Measurements from ENCODE around the gene CABLES1.

The CABLES1 gene

DNA sequence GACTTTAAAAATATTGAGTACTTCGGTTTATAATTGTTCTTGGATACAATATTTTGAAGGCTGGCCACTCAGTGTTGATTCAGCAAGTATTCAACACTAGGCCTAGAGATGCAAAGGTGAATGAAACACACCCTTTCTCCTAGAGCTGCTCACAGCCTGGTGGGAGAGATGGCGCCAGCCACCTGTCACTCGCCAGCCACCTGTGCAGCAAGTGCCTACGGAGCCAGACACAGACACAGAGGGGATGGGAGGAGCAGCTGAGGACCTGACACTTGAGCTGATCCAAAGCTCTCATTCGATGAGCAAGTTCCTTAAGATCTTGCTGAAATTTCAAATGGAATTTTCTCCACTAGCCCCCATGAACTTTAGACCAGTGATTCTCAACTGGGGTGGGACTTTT is 166.7 kb downstream of the CABLES1 start:
- DNase-seq (ENCODE audit: low spot score): no peak

DNA sequence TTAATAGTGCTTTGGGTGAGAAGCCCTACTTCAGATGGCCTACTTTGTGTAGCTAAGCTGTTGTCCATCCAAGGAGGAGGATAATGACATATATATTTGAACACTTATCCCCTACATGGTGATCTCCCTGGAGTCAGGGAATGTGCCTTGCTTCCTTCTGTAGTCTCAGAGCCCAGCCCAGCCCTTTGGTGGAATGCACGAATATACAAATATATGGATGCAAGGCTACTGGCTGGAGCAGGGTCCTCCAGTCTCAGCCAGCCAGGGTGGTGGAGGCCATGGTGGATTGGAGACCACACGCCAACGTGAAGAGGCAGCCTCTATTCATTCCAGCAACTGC is 167.2 kb downstream of the CABLES1 start:
- no peak for DNase-seq (ENCODE audit: low spot score)

DNA sequence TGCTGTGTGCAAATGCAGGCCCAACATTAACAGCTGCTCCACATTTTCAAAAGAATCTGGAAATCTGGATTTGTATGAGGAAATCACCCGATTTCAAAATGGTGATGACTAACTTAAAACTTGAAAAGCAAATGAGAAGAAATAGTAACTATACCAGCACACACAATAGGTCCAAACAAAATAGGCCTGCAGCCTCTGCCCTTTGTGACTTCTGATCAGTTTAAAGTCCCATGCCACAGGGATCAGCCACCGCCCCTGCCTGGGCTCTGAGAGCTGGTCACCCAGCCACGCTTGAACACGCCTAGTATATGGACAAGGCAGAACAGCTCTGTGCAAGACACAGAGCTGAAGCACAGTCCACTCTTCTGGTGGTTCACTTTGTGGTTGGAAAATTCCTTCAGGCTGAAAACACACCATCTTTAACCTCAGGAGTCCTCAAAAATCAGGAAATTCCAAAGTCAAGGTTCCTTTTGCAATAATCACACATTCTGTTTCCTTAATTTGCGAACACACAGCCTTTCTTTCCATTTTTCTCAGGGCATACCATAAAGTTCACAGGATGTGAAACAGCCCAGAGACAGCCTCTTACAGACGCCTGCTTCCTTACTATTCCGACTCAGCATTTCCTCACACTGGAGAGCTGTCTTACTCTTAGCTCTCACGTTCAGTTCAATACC is 167.7 kb downstream of the CABLES1 start:
- no peak for DNase-seq (ENCODE audit: low spot score)

DNA sequence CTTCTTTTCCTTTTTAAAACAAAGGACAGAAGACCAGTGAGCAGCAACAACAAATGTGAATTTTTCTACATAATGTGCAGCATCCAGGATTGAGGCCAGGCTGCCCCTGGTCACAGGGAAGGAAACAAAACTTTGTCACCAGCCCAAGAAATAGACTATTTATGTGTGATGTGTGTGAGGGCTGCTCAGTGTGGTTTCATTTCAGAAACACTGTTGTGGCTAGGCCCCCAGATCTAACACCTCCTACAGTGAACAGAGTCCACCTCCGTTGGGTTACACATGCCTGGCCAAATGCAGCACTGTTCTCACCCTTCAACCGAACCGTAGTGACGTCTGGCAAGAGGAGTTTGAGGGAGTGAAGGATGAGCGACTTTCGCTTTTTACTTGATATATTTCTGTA is 171.5 kb downstream of the CABLES1 start:
- no peak for DNase-seq (ENCODE audit: low spot score)

DNA sequence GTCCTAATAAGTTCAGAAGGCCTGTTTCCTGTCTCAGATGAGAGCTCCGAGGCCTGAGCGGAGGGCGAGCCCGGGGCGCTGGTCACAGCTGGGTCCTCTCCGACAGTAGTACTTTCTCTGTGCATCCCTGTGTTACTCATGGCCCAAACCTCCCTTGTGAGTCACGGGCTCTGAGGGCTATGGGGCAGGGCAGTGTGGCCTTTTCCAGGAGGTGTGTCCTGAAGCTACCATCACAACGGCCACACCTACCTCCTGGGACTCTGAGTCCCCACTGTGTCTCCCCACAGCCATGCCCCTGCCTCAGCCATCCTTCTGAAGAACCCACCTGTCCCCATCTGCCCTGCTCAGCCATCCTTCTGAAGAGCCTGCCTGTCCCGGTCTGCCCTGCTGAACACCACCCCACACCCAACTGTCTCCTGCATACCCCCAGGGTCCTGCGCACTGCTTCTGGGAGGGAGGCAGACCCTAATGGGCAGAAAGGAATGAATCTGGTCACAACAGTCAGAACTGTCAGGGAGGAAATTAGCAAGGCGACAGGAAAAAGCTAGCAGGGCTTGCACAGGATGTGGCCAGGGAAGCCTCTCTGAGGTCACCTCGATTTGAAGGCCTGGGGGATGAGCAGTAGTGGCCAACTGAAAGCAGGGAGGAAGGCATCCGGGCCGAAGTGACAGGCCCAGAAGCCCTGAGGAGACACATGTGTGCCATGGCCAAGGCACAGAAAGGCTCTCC is 172.4 kb downstream of the CABLES1 start:
- DNase-seq (ENCODE audit: low spot score): no peak

Measured in LoVo (cell line).